ENCODE results near the gene TAL2. TPM values are rescaled to one million over a fixed set of nuclear protein-coding genes. Genes with fewer than 3 reads are reported as not detected.
A peak's percentile ranks its signal among the peaks of the same experiment; 100 is the strongest.
"Not testable (repeated sequence)": the region's sequence is repeated elsewhere in the genome, so short reads cannot be mapped to it uniquely, and the experiment has no call there.

The TAL2 gene
- total RNA-seq, 1 experiment from 2014 or later: not detected

- no peak for DNase-seq (ENCODE audit: low spot score)
These were observed 11.7 kb downstream of the TAL2 start for GRCh38 chr9:105673850-105674387.

DNA sequence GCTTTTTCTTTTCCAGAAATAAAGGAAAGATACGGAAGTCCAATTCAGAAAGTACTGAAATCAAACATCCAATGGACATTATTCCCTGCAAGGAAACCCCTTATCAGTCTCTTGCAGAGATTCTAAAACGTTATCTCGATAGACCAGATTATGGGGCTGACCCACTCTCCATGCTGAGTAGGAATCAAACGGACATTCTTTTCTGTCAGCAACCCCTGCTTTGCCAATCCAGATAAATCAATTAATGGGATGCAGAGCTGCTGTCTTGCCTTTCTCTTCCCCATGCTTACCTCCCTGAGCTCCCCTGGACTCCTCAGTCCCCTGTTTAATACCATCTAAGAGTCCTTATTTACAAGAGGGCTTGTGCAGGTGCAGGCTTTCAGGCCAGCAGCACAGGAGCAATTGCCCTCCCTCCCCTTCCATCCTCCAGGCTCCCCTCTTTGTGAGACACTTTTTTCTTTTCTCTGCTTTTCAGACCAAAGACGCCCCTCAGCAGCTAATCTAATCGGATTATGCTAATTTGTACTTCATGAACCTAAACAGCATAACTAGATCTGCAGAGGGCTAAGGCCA is 14.2 kb downstream of the TAL2 start:
- no peak for DNase-seq (ENCODE audit: low spot score)

GRCh38 chr9:105678163-105678562 is 15.9 kb downstream of the TAL2 start:
- no peak for DNase-seq (ENCODE audit: low spot score)

GRCh38 chr9:105678781-105679180 is 16.5 kb downstream of the TAL2 start:
- no peak for DNase-seq (ENCODE audit: low spot score)

GRCh38 chr9:105679257-105680022 is 17.2 kb downstream of the TAL2 start:
- no peak for DNase-seq (ENCODE audit: low spot score)

- no peak for DNase-seq (ENCODE audit: low spot score)
These were observed 19.1 kb downstream of the TAL2 start for GRCh38 chr9:105681313-105681712.

DNA sequence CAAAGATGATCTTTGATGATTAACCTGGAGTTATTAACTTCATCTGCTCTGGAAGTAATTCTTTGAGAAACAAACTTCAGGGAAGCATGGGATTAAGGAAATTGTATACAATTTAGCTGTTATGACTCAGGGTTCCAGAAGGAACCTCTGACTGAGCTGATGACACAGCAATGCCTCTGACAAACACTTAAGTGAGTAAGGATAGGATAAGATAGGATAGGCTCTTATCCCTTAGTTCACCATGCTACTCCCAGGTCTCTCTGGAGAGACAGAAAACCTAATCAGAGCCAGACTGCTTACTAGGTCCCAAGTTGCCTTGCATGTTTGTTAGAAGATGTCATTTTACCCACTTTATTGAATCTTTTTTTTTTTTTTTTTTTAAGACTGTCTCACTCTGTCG is 19.5 kb downstream of the TAL2 start:
- DNase-seq (ENCODE audit: low spot score): peak; percentile 48

DNA sequence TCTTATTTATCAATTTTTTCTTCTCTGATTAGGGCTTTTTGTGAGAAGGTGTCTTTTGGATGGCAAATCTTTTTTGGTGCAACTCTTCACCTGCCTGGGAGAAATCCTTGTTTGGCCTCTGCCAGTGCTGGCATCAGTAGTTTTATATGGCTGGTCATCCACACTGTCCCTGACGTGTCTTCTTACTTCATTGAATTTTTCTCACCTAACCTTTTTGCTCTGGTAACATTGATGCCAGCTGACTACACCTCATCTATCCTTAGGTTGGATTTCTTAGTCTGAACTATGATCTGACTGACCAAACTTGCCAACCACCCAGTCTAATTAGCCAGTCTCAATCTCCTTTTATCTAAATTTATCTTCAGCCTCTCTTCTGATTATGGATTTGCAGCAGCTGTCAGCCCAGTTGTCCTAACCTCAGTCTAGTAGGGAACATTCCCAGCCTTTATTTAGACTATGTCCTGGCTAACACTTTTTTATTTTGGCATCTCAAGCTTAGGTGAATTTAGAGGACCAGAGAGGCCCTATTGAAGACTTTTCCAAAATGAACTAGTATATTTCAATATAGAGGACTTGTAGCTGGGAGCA is 21.5 kb downstream of the TAL2 start:
- no peak for DNase-seq (ENCODE audit: low spot score)

DNA sequence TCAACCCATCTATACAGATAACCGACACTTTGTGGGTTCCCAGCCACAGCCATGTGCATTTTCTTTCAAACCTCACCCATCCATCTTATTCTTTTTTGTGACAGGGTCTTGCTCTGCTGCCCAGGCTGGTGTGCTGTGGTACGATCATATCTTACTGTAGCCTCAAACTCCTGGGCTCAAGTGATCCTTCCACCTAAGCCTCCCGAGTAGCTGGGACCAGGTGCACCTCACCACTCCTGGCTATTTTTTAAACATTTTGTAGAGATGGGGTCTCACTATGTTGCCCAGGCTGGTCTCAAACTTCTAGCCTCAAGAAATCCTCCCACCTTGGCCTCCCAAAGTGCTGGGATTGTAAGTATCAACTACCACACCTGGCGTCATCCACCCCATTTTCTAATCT is 24.7 kb downstream of the TAL2 start:
- no peak for DNase-seq (ENCODE audit: low spot score)

DNA sequence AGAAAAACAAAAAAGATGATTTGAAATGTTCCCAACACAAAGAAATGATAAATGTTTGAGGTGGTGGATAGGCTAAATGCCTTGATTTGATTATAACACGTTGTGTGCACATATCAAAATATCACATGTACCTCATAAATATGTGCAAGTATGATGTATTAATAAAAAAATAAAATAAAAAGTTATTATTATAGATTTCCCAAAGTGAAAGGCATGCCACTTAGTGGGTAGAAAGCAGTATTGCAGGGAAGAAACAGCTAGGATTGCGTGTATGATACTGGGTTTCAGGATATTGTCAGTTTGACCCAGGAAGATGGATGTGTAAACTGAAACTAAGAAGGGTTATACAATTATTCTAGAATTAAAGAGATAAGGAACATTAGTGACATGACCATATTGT is 28.5 kb downstream of the TAL2 start:
- DNase-seq (ENCODE audit: low spot score): no peak

- DNase-seq (ENCODE audit: low spot score): no peak
These were observed 31.4 kb downstream of the TAL2 start for GRCh38 chr9:105693435-105694189.

DNA sequence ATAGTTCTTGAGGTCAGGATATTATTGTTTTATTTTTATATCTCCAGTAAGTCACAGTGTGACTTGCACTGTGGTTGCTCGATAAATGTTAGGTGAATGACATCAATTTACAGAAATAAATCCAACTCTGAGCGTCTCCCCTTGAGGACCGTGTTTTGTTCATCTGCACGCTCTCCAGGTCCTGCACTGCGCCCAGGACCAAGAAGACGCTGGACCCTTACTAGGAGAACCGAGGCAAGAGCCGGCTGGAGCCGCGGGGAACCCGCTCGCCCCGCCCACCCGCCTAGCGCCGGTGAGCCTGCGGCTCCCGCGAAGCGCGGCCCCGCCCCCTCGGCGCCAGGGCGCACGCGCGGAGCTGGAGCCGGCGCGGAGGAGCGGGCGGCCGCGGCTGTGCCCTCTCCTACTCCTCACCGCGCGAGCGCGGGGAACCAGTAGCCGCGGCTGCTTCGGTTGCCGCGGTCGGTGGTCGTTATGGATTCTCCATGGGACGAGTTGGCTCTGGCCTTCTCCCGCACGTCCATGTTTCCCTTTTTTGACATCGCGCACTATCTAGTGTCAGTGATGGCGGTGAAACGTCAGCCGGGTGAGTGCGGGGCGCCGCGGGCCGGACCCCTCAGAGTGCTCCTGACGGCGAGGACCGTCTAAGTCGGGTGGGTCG is 32.1 kb downstream of the TAL2 start, which contains the start of gene TMEM38B:
Gene TMEM38B, plus strand, starts transcription at position 352 of the 658 bp plus-strand sequence. Its CDS starts 120 bp downstream, at position 472.
- peak; percentile 56 for DNase-seq (ENCODE audit: low spot score)

- peak; percentile 59 for DNase-seq (ENCODE audit: low spot score)
These were observed 32.8 kb downstream of the TAL2 start for GRCh38 chr9:105694848-105695581.

GRCh38 chr9:105696219-105696793 is 34.0 kb downstream of the TAL2 start:
- no peak for DNase-seq (ENCODE audit: low spot score)

- no peak for DNase-seq (ENCODE audit: low spot score)
These were observed 35.6 kb downstream of the TAL2 start for GRCh38 chr9:105697871-105698270.

DNA sequence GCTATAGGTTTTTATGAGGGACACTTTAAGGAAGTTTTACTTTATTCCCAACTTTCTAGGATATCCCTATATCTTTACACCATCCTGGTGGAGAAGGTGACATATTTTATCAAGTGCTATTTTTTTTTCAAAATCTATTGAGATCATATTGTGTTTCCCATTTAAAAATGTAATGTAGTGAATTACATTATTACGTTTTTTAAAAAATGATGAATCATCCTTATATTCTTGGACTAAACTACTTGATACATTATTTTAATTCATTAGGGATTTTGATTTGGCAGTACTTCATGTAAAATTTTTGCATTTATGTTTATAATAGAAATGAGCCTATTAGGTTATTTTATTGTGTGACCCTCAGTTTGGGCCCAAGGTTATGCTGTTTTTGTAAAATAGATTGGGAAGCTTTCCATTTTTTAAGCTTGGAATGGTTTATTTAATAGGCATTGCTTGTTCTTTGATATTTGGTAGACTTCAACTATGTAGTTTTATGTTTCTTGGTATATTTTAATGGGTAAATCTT is 36.2 kb downstream of the TAL2 start:
- DNase-seq (ENCODE audit: low spot score): no peak

GRCh38 chr9:105700668-105701067 is 38.4 kb downstream of the TAL2 start:
- DNase-seq (ENCODE audit: low spot score): no peak

- DNase-seq (ENCODE audit: low spot score): no peak
These were observed 38.9 kb downstream of the TAL2 start for GRCh38 chr9:105701145-105701544.

GRCh38 chr9:105702207-105702606 is 40.0 kb downstream of the TAL2 start:
- no peak for DNase-seq (ENCODE audit: low spot score)

GRCh38 chr9:105703638-105704037 is 41.4 kb downstream of the TAL2 start:
- DNase-seq (ENCODE audit: low spot score): not testable (repeated sequence)
